NT2/D1 (cell line): ENCODE measurements around the gene SH2D3A.
"Not testable (repeated sequence)": the region's sequence is repeated elsewhere in the genome, so short reads cannot be mapped to it uniquely, and the experiment has no call there.

Experiments
- DNase-seq: peaks from one replicate; pipeline ENCODE4 v3.0.0-alpha.2; 2011; ENCODE audit warnings: low read depth, low spot score
- H3K27me3 ChIP-seq: 2 replicates; pipeline ENCODE4 v1.6.0; 2011; ENCODE audit warnings: mild to moderate bottlenecking; ENCODE audit not compliant: insufficient read length, insufficient read depth
- H3K36me3 ChIP-seq: 2 replicates; pipeline ENCODE4 v1.6.1; 2011; ENCODE audit warnings: mild to moderate bottlenecking, low read length, mixed read lengths; ENCODE audit not compliant: insufficient read depth, insufficient read length
- H3K4me1 ChIP-seq: 2 replicates; pipeline ENCODE4 v1.5.1; 2011; ENCODE audit not compliant: insufficient read depth, insufficient read length
- H3K4me3 ChIP-seq: 2 replicates; pipeline ENCODE4 v1.5.1; 2011; ENCODE audit warnings: low read depth; ENCODE audit not compliant: insufficient read length
- H3K9ac ChIP-seq: 2 replicates; pipeline ENCODE4 v1.6.0; 2011; ENCODE audit warnings: low read depth; ENCODE audit not compliant: insufficient read length
- H3K9me3 ChIP-seq: 2 replicates; pipeline ENCODE4 v1.5.1; 2011; ENCODE audit warnings: mild to moderate bottlenecking, low read length; ENCODE audit not compliant: insufficient read depth
- SUZ12 ChIP-seq: IDR thresholded peaks from 2 replicates; pipeline ENCODE4 v1.6.1; 2011; ENCODE audit not compliant: insufficient read length, insufficient read depth; ENCODE audit errors: extremely low read depth
- YY1 ChIP-seq: IDR thresholded peaks from 2 replicates; pipeline ENCODE4 v1.6.1; 2011; ENCODE audit not compliant: insufficient read length, insufficient read depth
- ZNF274 ChIP-seq: IDR thresholded peaks from 2 replicates; pipeline ENCODE4 v1.6.1; 2011; ENCODE audit warnings: mild to moderate bottlenecking, low read depth, low read length

Gene SH2D3A

GRCh38 chr19:6752256-6753177, 14.7 kb downstream of the SH2D3A start:
- TF ChIP-seq ZNF274, result no peak
- no peak for TF ChIP-seq SUZ12
- TF ChIP-seq YY1, result no peak
- no peaks in the 10 kb centered on the region for H3K27me3 ChIP-seq
- no peaks in the 10 kb centered on the region for H3K9me3 ChIP-seq
- H3K4me1 ChIP-seq, result peaks cover 18% of the 10 kb centered on the region
- peak overlapping the region; percentile 87 for H3K9ac ChIP-seq
- peaks cover 65% of the 10 kb centered on the region for H3K36me3 ChIP-seq
- H3K4me3 ChIP-seq, result peak overlapping the region; percentile 41
- no peak for DNase-seq

DNA sequence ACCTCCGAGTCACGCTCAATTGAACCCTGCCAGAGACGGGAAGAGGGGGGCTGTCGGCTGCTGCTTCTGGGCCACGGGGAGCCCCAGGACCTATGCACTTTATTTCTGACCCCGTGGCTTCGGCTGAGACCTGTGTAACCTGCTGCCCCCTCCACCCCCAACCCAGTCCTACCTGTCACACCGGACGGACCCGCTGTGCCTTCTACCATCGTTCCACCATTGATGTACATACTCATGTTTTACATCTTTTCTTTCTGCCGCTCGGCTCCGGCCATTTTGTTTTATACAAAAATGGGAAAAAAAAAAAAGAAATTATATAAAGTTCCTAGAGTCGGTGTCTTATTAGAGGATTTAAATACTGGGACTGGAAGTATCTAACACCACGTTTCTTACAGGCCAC, 16.0 kb downstream of the SH2D3A start:
- no peak overlapping the region for H3K9ac ChIP-seq
- no peak overlapping the region for H3K4me3 ChIP-seq
- TF ChIP-seq SUZ12 (no peak), YY1 (no peak), ZNF274 (no peak)
- DNase-seq, result no peak
- H3K36me3 ChIP-seq, result peaks cover 78% of the 10 kb centered on the region
- peaks cover 18% of the 10 kb centered on the region for H3K4me1 ChIP-seq
- no peaks in the 10 kb centered on the region for H3K27me3 ChIP-seq
- H3K9me3 ChIP-seq, result peaks cover 7% of the 10 kb centered on the region; the same call in 1 of the 2 replicates

DNA sequence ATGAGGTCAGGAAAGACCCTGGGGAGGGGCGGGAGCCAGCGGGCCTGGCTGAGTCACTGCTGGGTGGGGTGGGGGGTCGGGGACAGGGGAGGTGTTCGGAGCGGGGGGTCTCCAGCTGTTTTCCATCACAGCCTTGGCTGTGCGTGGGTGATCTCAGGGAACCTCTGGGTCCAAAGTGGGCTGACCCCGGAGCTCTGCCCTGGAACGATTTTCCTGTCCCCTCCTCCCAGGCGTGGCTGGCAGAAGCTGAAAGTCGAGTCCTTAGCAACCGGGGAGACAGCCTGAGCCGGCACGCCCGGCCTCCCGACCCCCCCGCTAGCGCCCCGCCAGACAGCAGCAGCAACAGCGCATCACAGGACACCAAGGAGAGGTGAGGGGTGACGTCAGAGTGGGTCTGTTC, 17.2 kb downstream of the SH2D3A start:
- Histone ChIP-seq H3K4me1 (peaks cover 23% of the 10 kb centered on the region), H3K4me3 (no peak overlapping the region), H3K9me3 (peaks cover 7% of the 10 kb centered on the region; the same call in 1 of the 2 replicates), H3K27me3 (no peaks in the 10 kb centered on the region), H3K36me3 (peaks cover 79% of the 10 kb centered on the region), H3K9ac (no peak overlapping the region)
- DNase-seq, result no peak
- TF ChIP-seq YY1 (no peak), ZNF274 (no peak), SUZ12 (no peak)

- Histone ChIP-seq H3K36me3 (peaks cover 74% of the 10 kb centered on the region), H3K4me1 (peaks cover 25% of the 10 kb centered on the region)
- not testable (repeated sequence) for H3K4me3 ChIP-seq, H3K9me3 ChIP-seq, DNase-seq, H3K27me3 ChIP-seq, H3K9ac ChIP-seq
Measured at GRCh38 chr19:6748543-6748942, 18.7 kb downstream of the SH2D3A start.

GRCh38 chr19:6745965-6746364, 21.3 kb downstream of the SH2D3A start:
- Histone ChIP-seq H3K9ac (no peak overlapping the region), H3K4me3 (no peak overlapping the region), H3K27me3 (no peaks in the 10 kb centered on the region), H3K4me1 (peaks cover 22% of the 10 kb centered on the region), H3K9me3 (peaks cover 7% of the 10 kb centered on the region; the same call in 1 of the 2 replicates), H3K36me3 (peaks cover 84% of the 10 kb centered on the region)
- TF ChIP-seq SUZ12, result no peak
- TF ChIP-seq ZNF274, result no peak
- no peak for TF ChIP-seq YY1
- no peak for DNase-seq

GRCh38 chr19:6744381-6745301, 22.6 kb downstream of the SH2D3A start:
- no peak for DNase-seq
- Histone ChIP-seq H3K27me3 (no peaks in the 10 kb centered on the region), H3K4me1 (peaks cover 19% of the 10 kb centered on the region), H3K9ac (peak overlapping the region; percentile 76), H3K4me3 (peak overlapping the region; percentile 16), H3K9me3 (peaks cover 7% of the 10 kb centered on the region; the same call in 1 of the 2 replicates), H3K36me3 (peaks cover 73% of the 10 kb centered on the region)
- no peak for TF ChIP-seq YY1
- TF ChIP-seq ZNF274, result no peak
- no peak for TF ChIP-seq SUZ12

- Histone ChIP-seq H3K4me3 (peak overlapping the region; percentile 6), H3K36me3 (peaks cover 65% of the 10 kb centered on the region), H3K4me1 (peaks cover 20% of the 10 kb centered on the region), H3K27me3 (no peaks in the 10 kb centered on the region), H3K9me3 (peaks cover 7% of the 10 kb centered on the region; the same call in 1 of the 2 replicates), H3K9ac (peak overlapping the region; percentile 76)
- DNase-seq, result no peak
- TF ChIP-seq YY1 (no peak), SUZ12 (no peak), ZNF274 (no peak)
Measured at GRCh38 chr19:6743714-6744380, 23.4 kb downstream of the SH2D3A start.
